Activated B cell treated with CpG ODN at 0.5 μM for 24 hours (primary cell): ENCODE data around the gene ZNF160. TPM values are rescaled to one million over a fixed set of nuclear protein-coding genes. Genes with fewer than 3 reads are reported as not detected.
"Not testable (repeated sequence)": the region's sequence is repeated elsewhere in the genome, so short reads cannot be mapped to it uniquely, and the experiment has no call there.

Source experiments
- ATAC-seq: fragments of 200-7000 bp; cut with Tn5 transposase; one replicate; pipeline ENCODE4 v1.10.0; 2021; ENCODE audit warnings: low read depth, mild to moderate bottlenecking, moderate library complexity
- CTCF ChIA-PET: fragments of 350-600 bp; sonication (Branson Sonifier 250); formaldehyde crosslinking; loops from one replicate; lab custom pipeline; 2021; ENCODE audit warnings: antibody characterized with exemption; lab: Charles Lee
- POLR2A ChIA-PET: fragments of 350-600 bp; sonication (Branson Sonifier 250); formaldehyde crosslinking; loops from one replicate; lab custom pipeline; 2021; ENCODE audit warnings: antibody characterized with exemption; lab: Charles Lee
- DNase-seq: peaks from one replicate; pipeline ENCODE4 v3.0.0; 2022
- H3K27ac Mint-ChIP-seq: one replicate; pipeline ENCODE4 v1.8.0; 2020; ENCODE audit warnings: mixed read lengths
- H3K27me3 Mint-ChIP-seq: one replicate; pipeline ENCODE4 v1.8.0; 2021; ENCODE audit warnings: mixed read lengths
- H3K36me3 Mint-ChIP-seq: one replicate; pipeline ENCODE4 v1.8.0; 2021; ENCODE audit warnings: low read depth, mixed read lengths
- H3K4me1 Mint-ChIP-seq: one replicate; pipeline ENCODE4 v1.8.0; 2021; ENCODE audit warnings: mixed read lengths
- H3K4me3 Mint-ChIP-seq: one replicate; pipeline ENCODE4 v1.8.0; 2020; ENCODE audit warnings: mild to moderate bottlenecking, mixed read lengths
- H3K9me3 Mint-ChIP-seq: one replicate; pipeline ENCODE4 v1.8.0; 2020; ENCODE audit warnings: mixed read lengths
- CTCF ChIP-seq: fragments of 200-600 bp; IDR thresholded peaks from one replicate; pipeline ENCODE4 v1.8.0; 2022; ENCODE audit warnings: antibody characterized with exemption, mild to moderate bottlenecking
- intact Hi-C: fragments of 100-400 bp; cut with micrococcal nuclease; formaldehyde crosslinking; loops from one replicate; pipeline ENCODE4 v1.15.1; 2024
- total RNA-seq: library from RNA; stranded (reverse); gene quantifications from 2 replicates; pipeline ENCODE4 v1.2.3, GENCODE V29; 2022

The ZNF160 gene
- total RNA-seq, 1 donor from 2014 or later: 61.3 TPM

GRCh38 chr19:53041366-53041765, 61.9 kb downstream of the ZNF160 start:
- no peak for TF ChIP-seq CTCF
- no peaks in the 10 kb centered on the region for H3K36me3 Mint-ChIP-seq
- no peak overlapping the region for H3K4me3 Mint-ChIP-seq
- ChIA-PET CTCF (no interaction called here), POLR2A (no interaction called here)
- H3K27ac Mint-ChIP-seq: no peak overlapping the region
- intact Hi-C loops: no loop called here
- no peak for ATAC-seq
- H3K27me3 Mint-ChIP-seq: peaks cover 15% of the 10 kb centered on the region
- DNase-seq: no peak
- H3K4me1 Mint-ChIP-seq: peaks cover 3% of the 10 kb centered on the region
- H3K9me3 Mint-ChIP-seq: peaks cover 12% of the 10 kb centered on the region

GRCh38 chr19:53037101-53038097, 65.8 kb downstream of the ZNF160 start:
- no peak for DNase-seq
- peaks cover 20% of the 10 kb centered on the region for H3K9me3 Mint-ChIP-seq

GRCh38 chr19:53034948-53035675, 68.1 kb downstream of the ZNF160 start:
- Mint-ChIP-seq H3K9me3 (peaks cover 18% of the 10 kb centered on the region), H3K36me3 (no peaks in the 10 kb centered on the region), H3K27me3 (peaks cover 14% of the 10 kb centered on the region), H3K4me1 (peaks cover 3% of the 10 kb centered on the region), H3K27ac (no peak overlapping the region), H3K4me3 (no peak overlapping the region)
- TF ChIP-seq CTCF: no peak
- DNase-seq (no peak), ATAC-seq (no peak)
- intact Hi-C loops: no loop called here
- CTCF ChIA-PET: no interaction called here
- POLR2A ChIA-PET: no interaction called here

More at GRCh38 chr19:53037101-53038097, 65.8 kb downstream of the ZNF160 start:
- no peaks in the 10 kb centered on the region for H3K36me3 Mint-ChIP-seq
- no peak overlapping the region for H3K27ac Mint-ChIP-seq
- ATAC-seq: no peak
- H3K4me1 Mint-ChIP-seq: peaks cover 3% of the 10 kb centered on the region
- ChIA-PET POLR2A (no interaction called here), CTCF (no interaction called here)
- intact Hi-C loops: no loop called here
- no peak for TF ChIP-seq CTCF
- H3K27me3 Mint-ChIP-seq: peaks cover 14% of the 10 kb centered on the region
- peak overlapping the region; percentile 48 for H3K4me3 Mint-ChIP-seq

GRCh38 chr19:53034054-53034453, 69.2 kb downstream of the ZNF160 start:
- intact Hi-C loops: no loop called here
- Mint-ChIP-seq H3K4me3 (no peak overlapping the region), H3K27ac (no peak overlapping the region), H3K36me3 (no peaks in the 10 kb centered on the region), H3K4me1 (peaks cover 3% of the 10 kb centered on the region), H3K27me3 (peaks cover 11% of the 10 kb centered on the region), H3K9me3 (peaks cover 20% of the 10 kb centered on the region)
- TF ChIP-seq CTCF: no peak
- ChIA-PET CTCF (no interaction called here), POLR2A (interaction anchor here (0.5 kb wide), 1 partner anchor 247 kb away, joined by 4 read pairs; no protein-coding TSS in a partner anchor)
- ATAC-seq (no peak), DNase-seq (no peak)

GRCh38 chr19:53028306-53028705, 74.9 kb downstream of the ZNF160 start:
- H3K27me3 Mint-ChIP-seq, H3K4me1 Mint-ChIP-seq, H3K27ac Mint-ChIP-seq, DNase-seq, H3K36me3 Mint-ChIP-seq, CTCF ChIA-PET, H3K4me3 Mint-ChIP-seq, POLR2A ChIA-PET, ATAC-seq, intact Hi-C loops: not testable (repeated sequence)
- peaks cover 21% of the 10 kb centered on the region for H3K9me3 Mint-ChIP-seq
